COR-L47 (cell line): ENCODE data around the gene KLHL33.

Source experiments
- DNase-seq: peaks from one replicate; lab custom pipeline; 2025; lab: John Stamatoyannopoulos, UW

The KLHL33 gene

GRCh38 chr14:20416223-20416622 lies 19.7 kb downstream of the KLHL33 start:
- DNase-seq, result no peak

- peak; percentile 43 for DNase-seq
These were observed 20.2 kb downstream of the KLHL33 start for GRCh38 chr14:20415782-20416206.

GRCh38 chr14:20413744-20414082 lies 22.3 kb downstream of the KLHL33 start:
- no peak for DNase-seq

- peak; percentile 62 for DNase-seq
These were observed 22.9 kb downstream of the KLHL33 start, which contains the start of gene TEP1 for GRCh38 chr14:20412876-20413743. Gene TEP1, minus strand, starts transcription at chr14:20413501. Its CDS starts 5,062 bp downstream, at chr14:20408439.

- no peak for DNase-seq
These were observed 23.6 kb downstream of the KLHL33 start for GRCh38 chr14:20412411-20412810.

GRCh38 chr14:20409226-20409625 lies 26.7 kb downstream of the KLHL33 start:
- DNase-seq, result no peak

- DNase-seq, result no peak
These were observed 32.4 kb downstream of the KLHL33 start for GRCh38 chr14:20403521-20403920.

GRCh38 chr14:20400965-20401593 lies 34.9 kb downstream of the KLHL33 start:
- no peak for DNase-seq

- no peak for DNase-seq
These were observed 35.4 kb downstream of the KLHL33 start for GRCh38 chr14:20400589-20400964.

GRCh38 chr14:20397511-20397910 lies 38.5 kb downstream of the KLHL33 start:
- no peak for DNase-seq

GRCh38 chr14:20391505-20391904 lies 44.5 kb downstream of the KLHL33 start:
- DNase-seq, result no peak

GRCh38 chr14:20388159-20388558 lies 47.8 kb downstream of the KLHL33 start:
- no peak for DNase-seq

GRCh38 chr14:20387576-20387975 lies 48.4 kb downstream of the KLHL33 start:
- DNase-seq, result no peak

- DNase-seq, result no peak
These were observed 49.6 kb downstream of the KLHL33 start for GRCh38 chr14:20386276-20386855.

GRCh38 chr14:20384886-20385285 lies 51.1 kb downstream of the KLHL33 start:
- no peak for DNase-seq

GRCh38 chr14:20384321-20384720 lies 51.6 kb downstream of the KLHL33 start:
- DNase-seq, result no peak

GRCh38 chr14:20383636-20384035 lies 52.3 kb downstream of the KLHL33 start:
- no peak for DNase-seq

- DNase-seq, result no peak
These were observed 52.9 kb downstream of the KLHL33 start for GRCh38 chr14:20383032-20383431.

GRCh38 chr14:20382526-20382925 lies 53.4 kb downstream of the KLHL33 start:
- DNase-seq, result no peak

- no peak for DNase-seq
These were observed 54.6 kb downstream of the KLHL33 start for GRCh38 chr14:20381341-20381740.

GRCh38 chr14:20380681-20381080 lies 55.3 kb downstream of the KLHL33 start:
- no peak for DNase-seq

GRCh38 chr14:20379743-20380142 lies 56.2 kb downstream of the KLHL33 start:
- DNase-seq, result no peak

GRCh38 chr14:20377171-20377570 lies 58.8 kb downstream of the KLHL33 start:
- DNase-seq, result no peak
